WTC11 (cell line): ENCODE data around the gene AMER3.

ENCODE experiments used
- CREB1 ChIP-seq: sonication (generic); formaldehyde crosslinking; IDR thresholded peaks from 2 replicates; pipeline ENCODE4 v1.8.0; 2023; ENCODE audit warnings: mild to moderate bottlenecking, missing genetic modification reagents
- CTCF ChIP-seq: fragments of 200-600 bp; IDR thresholded peaks from 2 replicates; pipeline ENCODE4 v1.8.0; 2022; ENCODE audit warnings: antibody characterized with exemption
- E2F1 ChIP-seq: sonication (generic); formaldehyde crosslinking; IDR thresholded peaks from 2 replicates; pipeline ENCODE4 v1.8.0; 2022; ENCODE audit warnings: mild to moderate bottlenecking, missing genetic modification reagents
- ELF4 ChIP-seq: sonication (generic); formaldehyde crosslinking; IDR thresholded peaks from 2 replicates; pipeline ENCODE4 v1.8.1; 2022; ENCODE audit warnings: low read depth, mild to moderate bottlenecking, moderate library complexity, missing genetic modification reagents
- FOXK1 ChIP-seq: sonication (generic); formaldehyde crosslinking; IDR thresholded peaks from 2 replicates; pipeline ENCODE4 v1.8.0; 2022; ENCODE audit warnings: mild to moderate bottlenecking, moderate library complexity, missing genetic modification reagents
- HMGXB4 ChIP-seq: sonication (generic); formaldehyde crosslinking; IDR thresholded peaks from 2 replicates; pipeline ENCODE4 v1.8.1; 2023; ENCODE audit warnings: mild to moderate bottlenecking, moderate library complexity, missing genetic modification reagents
- JUN ChIP-seq: sonication (generic); formaldehyde crosslinking; IDR thresholded peaks from 2 replicates; pipeline ENCODE4 v1.8.0; 2023; ENCODE audit warnings: mild to moderate bottlenecking, missing genetic modification reagents
- MAX ChIP-seq: sonication (generic); formaldehyde crosslinking; IDR thresholded peaks from 2 replicates; pipeline ENCODE4 v1.8.0; 2022; ENCODE audit warnings: mild to moderate bottlenecking, missing genetic modification reagents
- PRDM15 ChIP-seq: sonication (generic); formaldehyde crosslinking; IDR thresholded peaks from 2 replicates; pipeline ENCODE4 v1.8.0; 2022; ENCODE audit warnings: missing genetic modification reagents
- USF1 ChIP-seq: sonication (generic); formaldehyde crosslinking; IDR thresholded peaks from 2 replicates; pipeline ENCODE4 v1.8.0; 2022; ENCODE audit warnings: mild to moderate bottlenecking, missing genetic modification reagents
- ZNF263 ChIP-seq: sonication (generic); formaldehyde crosslinking; IDR thresholded peaks from 2 replicates; pipeline ENCODE4 v1.8.1; 2022; ENCODE audit warnings: low read depth, mild to moderate bottlenecking, moderate library complexity, missing genetic modification reagents
- ZNF416 ChIP-seq: fragments of 250-450 bp; sonication (Bioruptor Pico); IDR thresholded peaks from 2 replicates; pipeline ENCODE4 v1.9.0; 2021; ENCODE audit warnings: mild to moderate bottlenecking, inconsistent platforms
- ZNF512 ChIP-seq: sonication (generic); formaldehyde crosslinking; IDR thresholded peaks from 2 replicates; pipeline ENCODE4 v1.8.1; 2022; ENCODE audit warnings: missing genetic modification reagents, borderline replicate concordance
- ZSCAN18 ChIP-seq: fragments of 250-450 bp; sonication (Bioruptor Pico); IDR thresholded peaks from 2 replicates; pipeline ENCODE4 v2.1.2; 2022; ENCODE audit warnings: mild to moderate bottlenecking, moderate library complexity

- TF ChIP-seq CREB1 (CRISPR knock-in tag): no peak
- TF ChIP-seq FOXK1: no peak
- TF ChIP-seq E2F1 (CRISPR knock-in tag): no peak
- no peak for TF ChIP-seq USF1 (CRISPR knock-in tag)
- no peak for TF ChIP-seq ZSCAN18 (CRISPR knock-in tag)
- no peak for TF ChIP-seq CTCF
- TF ChIP-seq HMGXB4 (CRISPR knock-in tag): no peak
- TF ChIP-seq JUN (CRISPR knock-in tag): no peak
- no peak for TF ChIP-seq ZNF512 (CRISPR knock-in tag)
- no peak for TF ChIP-seq ELF4 (CRISPR knock-in tag)
- TF ChIP-seq ZNF416 (CRISPR knock-in tag): no peak
- TF ChIP-seq ZNF263: no peak
- TF ChIP-seq MAX (CRISPR knock-in tag): no peak
- TF ChIP-seq PRDM15 (CRISPR knock-in tag): no peak
Observed at GRCh38 chr2:130720528-130720927, 34.8 kb upstream of the AMER3 start.
